Stimulated activated CD8-positive, alpha-beta memory T cell treated with anti-CD3 and anti-CD28 coated beads, Interleukin-15, amount 100 ng/mL, for 4 hours (primary cell): Measurements from ENCODE around the gene TAAR2.
"Not testable (repeated sequence)": the region's sequence is repeated elsewhere in the genome, so short reads cannot be mapped to it uniquely, and the experiment has no call there.

Experiments
- DNase-seq, 2 donors: peaks; one replicate each; pipeline ENCODE4 v3.0.0-alpha.2; 2020; ENCODE audit warnings: low read depth in 2 of 2

The TAAR2 gene

DNA sequence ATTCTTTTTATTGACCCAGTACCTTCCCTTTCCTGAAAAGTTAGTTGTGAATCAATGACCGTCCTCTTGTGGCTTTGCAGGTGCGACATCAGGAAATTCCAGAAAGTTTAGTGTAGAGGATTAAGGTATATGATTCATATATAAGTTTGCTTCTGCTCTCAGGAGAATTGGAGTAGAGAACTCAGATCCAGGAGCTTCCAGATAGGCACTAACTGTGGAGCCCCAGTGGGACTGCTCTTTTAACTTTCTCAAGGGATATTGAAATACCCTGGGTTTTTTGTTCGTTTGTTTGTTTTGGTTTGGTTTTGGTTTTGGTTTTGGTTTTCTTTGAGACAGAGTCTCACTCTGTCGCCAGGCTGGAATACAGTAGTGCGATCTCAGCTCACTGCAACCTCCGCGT, 9.5 kb downstream of the TAAR2 start:
- DNase-seq, result no peak

DNA sequence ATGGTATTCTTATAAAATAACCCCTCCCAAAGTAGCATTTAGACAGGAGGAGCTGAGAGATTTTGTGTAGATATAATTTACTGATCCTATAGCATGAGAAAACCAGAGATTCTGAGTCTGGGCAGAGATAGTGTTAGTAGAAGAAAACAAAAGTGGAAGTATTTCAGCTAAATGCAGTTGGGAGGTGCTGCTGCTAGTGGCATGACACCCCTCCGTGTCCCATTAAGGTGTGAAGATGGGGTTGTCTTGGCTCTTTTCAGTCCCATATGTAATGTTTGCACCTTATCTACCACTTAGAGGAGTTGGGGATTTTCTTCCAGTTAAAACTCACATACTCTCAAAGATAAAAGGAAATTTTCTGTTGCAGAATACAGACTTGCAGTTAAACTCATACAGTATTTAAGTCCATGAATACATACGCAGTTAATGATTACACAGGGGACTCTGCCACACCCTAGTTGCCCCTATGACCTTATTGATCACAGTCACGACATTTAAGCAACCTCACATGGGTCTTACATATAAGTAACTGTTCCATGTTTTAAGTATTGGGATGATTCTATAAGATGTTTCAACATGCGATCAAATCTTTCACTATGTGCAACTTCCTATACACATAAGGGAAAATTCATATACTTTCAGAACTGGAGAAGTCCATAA, 11.5 kb downstream of the TAAR2 start:
- no peak for DNase-seq

DNA sequence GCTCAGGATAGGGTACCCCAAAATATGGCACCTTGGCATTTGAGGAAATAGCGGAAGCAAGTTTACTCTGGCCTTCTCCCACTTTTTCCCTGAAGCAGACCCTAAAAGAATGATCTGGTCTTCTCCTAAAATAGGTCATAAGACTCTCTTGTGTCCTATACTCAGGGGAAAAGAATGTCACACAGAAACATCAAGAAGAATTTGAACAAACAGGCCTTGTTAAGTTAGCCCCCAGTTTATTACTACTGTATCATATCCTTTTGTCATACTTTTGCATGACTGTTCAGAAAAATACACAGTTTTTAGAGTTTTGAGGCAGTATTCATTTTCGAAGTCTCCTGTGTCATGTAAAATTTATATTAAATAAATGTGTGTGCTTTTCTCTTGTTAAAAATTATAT, 12.5 kb downstream of the TAAR2 start:
- no peak for DNase-seq

DNA sequence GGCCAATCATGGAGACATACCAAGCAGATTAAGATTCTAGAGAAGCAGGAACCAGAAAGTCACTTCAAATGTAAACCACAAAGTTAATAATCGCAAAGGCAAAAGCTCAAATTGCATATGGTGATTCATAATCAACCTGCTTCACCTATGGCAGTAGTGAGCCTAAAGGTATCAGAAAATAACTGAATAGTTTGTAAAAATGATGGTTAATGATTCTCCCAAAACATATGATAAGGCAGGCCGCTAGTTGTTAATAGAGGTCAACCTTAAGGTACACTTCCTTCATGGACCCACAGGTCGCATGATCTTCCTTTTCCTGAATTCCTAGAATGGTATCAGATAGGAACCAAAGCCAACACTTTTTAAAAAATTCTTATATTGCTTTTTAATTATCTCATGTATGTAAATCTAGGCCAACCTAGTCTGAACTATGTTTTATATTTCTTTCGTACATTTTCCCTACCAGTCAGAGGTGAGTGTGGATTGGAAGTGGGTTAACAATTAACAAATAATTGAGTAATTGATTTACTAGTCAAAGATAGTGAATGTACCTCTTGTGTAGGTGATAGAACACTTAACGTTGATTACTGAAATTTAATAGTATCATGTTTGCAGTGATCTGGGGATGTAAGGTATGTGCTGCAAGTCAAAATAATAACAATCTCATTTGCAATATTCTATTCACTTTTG, 16.4 kb downstream of the TAAR2 start:
- no peak for DNase-seq

DNA sequence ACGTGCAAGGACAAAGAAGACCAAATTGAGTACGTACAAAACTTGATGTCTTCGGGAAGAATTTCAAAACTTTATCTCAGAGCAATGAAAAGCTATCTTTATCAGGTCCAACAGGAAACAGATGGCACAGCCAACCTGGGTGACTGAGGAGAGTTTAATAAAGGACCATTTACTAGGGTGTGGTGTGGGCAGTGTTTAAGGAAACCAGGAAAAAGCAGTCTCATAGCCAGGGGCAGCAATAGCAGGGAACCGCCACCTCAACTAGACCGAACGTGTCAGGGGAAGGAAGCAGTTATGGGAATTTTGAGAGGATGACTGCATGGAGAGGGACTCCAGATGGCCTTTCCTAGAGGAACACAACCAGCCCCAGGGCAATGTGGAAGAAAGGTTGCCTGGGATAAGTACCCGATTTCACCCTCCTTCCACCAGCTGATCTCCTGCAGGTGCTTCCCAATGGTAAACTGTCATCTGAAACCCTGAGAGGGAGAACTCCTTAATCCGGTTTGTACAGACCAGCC, 19.4 kb downstream of the TAAR2 start:
- no peak for DNase-seq

DNA sequence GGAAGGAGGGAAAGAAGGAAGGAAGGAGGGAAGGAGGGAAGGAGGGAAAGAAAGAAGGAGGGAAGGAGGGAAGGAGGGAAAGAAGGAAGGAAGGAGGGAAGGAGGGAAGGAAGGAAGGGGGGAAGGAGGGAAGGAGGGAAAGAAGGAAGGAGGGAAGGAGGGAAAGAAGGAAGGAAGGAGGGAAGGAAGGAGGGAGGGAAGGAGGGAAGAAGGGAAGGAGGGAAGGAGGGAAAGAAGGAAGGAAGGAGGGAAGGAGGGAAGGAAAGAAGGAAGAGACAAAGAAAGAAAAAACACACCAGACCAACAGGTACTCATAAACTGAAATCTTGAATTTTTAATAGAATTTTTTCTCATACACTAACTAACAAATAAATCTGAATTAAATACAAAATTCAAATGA, 23.2 kb downstream of the TAAR2 start:
- not testable (repeated sequence) for DNase-seq

DNA sequence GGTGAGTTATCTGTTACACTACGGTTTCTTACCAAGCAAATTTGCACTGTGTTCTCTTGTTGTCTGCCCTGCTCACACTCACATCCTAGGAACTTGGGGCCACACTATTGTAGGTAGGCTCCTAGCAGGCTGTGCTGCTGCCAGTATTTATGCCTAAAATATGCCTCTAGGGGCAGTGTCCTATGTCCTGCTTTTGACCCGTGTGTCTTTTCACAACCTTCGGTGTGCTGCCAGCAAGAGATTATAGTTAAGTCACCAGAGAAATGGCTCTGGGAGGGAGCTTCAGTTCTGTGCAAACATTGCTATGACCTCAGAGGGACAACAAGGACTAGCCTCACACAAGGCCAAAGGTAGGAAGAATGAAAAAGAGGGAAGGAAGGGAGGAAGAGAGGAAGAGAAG, 25.6 kb downstream of the TAAR2 start:
- no peak for DNase-seq

DNA sequence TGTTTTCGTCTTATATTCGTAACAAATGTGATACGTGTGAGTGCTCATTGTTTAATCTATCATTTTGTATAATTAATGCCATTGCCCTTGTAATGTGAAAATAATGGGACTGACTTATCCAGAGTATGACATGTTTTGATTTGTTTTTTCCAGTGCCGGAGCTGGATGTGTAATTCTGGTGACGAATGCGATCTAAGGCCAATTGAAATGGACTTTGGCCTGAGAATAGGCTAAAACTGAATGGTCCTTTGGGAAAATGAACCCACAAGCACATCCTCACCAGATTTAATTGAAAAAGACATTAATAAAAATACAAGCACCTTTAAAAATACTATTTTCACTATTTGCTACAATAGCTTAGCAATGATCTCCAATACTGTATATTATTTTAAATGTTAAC, 27.9 kb downstream of the TAAR2 start:
- no peak for DNase-seq

DNA sequence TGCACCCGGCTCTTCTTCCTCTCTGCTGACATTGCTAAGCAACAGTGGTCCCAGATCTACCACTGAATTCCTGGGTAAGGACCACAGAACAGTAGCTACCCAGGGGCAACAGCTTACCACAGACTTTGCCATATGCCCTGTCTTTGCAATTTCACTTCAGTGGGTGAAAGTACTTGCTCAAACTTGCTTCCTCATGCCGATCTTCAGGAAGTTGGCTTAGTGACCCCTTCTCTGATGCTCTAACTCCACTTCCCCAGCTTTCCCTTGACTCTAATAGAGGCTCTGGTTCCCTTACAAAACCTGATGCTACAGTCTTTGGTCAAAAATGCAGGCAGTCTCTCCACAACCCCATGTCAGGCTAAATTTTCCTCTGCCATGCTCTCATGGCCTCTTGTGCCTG, 31.2 kb downstream of the TAAR2 start:
- DNase-seq, result no peak

DNA sequence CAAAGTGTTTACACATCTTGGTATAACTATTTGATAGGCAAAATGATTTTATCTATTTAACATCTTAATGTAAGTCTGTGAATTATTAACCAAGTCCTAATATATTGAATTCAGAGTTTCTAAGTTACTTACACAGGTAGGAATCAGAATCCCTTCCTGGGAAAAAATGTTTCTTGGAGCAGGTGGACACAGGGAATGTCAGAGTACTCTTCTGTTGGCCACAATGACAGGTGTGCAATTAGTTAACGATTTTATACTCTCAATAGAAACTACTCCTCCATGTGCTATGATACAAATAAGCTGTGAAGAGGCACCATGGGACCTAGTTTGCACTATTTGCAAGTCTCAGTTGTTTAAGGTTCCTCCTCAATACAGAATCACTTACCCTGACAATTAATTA, 33.7 kb downstream of the TAAR2 start:
- no peak for DNase-seq

DNA sequence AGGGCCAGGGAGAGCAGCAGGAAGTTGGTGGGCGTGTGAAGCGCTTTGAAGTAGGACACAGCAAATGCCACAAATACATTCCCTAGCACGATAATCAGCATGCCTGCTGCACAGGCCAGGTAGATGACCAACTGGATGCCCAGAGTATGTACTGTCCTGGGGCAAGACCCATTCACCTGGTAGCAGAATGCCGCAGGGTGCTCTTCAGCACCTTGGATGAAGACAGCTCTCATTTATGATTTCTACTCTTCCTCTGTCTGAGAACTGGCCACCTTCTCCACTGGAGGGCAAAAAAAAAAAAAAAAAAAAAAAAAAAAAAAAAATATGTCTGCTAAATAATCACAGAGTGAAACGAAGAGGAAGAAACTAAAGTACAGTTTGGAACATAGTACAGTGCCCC, 34.6 kb downstream of the TAAR2 start, which contains the start of gene TAAR5:
Gene TAAR5 (minus strand): TSS at position 288 of the 400 bp plus-strand sequence. CDS start 55 bp downstream, at position 233.
- DNase-seq, result no peak

DNA sequence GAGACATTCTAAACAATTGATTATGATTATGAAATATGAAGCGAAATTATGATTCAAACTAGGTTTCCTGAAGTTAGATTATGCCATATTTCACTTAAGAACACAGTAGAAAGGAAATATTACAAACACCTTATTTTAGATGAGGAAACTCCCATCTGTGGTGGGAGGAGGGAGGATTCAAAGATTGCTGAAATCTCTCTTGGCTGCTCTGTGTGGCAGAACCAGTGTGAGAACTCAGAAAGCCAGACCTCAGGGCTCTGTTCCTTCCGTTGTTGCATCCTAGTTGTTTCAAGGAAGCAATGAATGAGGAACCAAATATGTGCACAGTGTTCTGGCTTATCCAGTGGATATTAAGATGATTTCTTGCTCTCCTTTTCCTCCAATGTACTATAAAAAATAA, 36.7 kb downstream of the TAAR2 start:
- DNase-seq, result no peak

DNA sequence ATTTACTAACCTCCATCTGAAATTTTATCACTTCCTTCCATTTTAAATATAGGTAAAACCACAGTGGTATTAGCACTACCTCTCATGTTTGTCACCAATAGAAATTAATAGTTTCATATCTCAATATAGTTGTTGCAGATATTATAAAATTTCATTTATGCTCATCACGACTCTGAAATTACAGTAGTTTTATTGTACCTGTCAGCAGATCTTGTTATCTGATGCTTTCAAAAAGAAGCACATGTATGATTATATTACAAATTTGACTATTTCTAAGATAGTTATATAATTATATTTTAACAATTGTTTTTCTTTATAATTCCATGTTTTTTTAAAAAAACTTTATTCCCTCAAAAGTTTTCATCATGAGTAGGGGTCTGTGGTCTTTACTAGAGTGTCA, 39.4 kb downstream of the TAAR2 start:
- DNase-seq, result no peak

DNA sequence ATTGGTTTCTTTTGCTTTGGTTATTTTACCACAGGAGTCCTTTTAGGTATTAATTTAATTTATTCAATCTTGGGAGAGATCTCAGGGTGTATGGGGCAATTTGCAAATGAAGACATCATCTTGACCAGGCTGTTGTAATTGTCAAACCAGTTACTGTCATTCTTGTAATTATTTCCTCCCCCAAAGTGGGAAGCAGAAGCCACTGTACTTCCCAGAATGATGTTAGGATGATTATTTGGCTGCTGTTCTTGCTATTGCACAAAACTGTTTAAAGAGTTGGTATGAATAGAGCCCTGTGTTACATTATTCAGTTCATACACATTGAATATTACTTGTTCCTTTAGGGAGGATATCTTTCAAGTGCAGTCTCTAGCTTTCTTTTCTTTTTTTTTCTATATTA, 52.3 kb downstream of the TAAR2 start:
- DNase-seq, result no peak

DNA sequence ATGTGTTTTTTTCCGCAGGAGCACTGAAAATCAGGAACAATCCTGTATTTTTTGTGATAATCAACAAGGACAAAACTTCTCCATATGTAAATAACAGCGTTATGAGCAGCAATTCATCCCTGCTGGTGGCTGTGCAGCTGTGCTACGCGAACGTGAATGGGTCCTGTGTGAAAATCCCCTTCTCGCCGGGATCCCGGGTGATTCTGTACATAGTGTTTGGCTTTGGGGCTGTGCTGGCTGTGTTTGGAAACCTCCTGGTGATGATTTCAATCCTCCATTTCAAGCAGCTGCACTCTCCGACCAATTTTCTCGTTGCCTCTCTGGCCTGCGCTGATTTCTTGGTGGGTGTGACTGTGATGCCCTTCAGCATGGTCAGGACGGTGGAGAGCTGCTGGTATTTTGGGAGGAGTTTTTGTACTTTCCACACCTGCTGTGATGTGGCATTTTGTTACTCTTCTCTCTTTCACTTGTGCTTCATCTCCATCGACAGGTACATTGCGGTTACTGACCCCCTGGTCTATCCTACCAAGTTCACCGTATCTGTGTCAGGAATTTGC, 53.8 kb downstream of the TAAR2 start, which contains the start of gene TAAR6:
Gene TAAR6 (plus strand): TSS at position 102 of the 557 bp plus-strand sequence. CDS start 0 bp downstream, at position 102.
- no peak for DNase-seq

DNA sequence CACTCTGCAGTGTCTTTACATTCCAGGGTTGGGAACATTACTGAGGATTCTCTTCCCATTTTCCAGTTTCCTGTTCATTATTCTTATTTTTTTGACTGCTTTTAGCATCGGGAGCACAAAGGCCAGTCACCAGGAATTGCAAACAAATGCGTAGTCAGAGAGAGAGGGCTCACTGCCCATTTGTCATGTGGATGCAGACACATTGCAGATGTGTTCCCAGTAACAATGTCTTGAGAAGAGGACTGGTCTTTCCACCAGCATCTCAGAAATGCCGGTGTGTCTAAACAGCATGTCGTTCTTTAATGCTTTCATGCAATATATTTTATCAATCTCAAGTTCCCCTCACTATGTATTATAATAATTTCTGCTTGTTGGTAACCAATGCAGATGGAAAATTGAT, 54.9 kb downstream of the TAAR2 start:
- DNase-seq, result no peak

DNA sequence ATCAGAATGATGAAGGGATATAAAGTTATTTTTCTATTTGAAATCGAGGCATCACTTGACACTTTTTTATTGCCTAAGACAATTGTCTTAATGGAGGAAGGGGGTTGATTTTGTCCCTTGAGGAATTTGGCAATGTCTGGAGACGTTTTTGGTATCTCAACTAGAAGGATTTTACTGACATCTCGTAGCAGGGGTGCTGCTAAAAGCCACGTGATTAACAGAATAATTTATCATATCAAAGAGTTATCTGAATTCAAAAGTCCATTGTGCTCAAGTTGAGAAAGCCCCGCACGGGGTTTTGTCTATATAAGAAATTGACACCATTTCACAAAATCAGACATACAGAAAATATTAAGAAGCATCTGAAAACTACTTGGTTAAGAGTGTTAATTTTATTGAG, 55.5 kb downstream of the TAAR2 start:
- no peak for DNase-seq

DNA sequence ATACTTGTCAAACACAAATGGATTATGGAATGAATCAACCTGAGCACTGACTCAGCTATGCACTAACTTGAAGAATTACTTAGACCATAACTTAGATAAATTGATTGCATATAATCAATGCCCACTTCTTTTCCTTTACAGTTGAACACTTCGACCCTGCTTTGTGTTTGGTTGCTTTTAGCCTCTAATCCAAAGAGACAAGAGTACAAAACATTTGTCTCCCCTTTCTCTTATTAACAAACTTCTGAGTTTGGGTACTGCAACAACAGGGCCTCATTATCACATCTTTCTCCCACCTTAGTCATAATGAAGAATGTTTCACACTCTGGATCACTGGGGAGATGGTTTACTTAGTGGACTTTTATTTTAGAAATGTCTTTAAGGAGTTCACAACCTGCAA, 56.5 kb downstream of the TAAR2 start:
- no peak for DNase-seq
